ENCODE data around the gene LDAH.
"Not testable (repeated sequence)": the region's sequence is repeated elsewhere in the genome, so short reads cannot be mapped to it uniquely, and the experiment has no call there.

Gene LDAH

DNA sequence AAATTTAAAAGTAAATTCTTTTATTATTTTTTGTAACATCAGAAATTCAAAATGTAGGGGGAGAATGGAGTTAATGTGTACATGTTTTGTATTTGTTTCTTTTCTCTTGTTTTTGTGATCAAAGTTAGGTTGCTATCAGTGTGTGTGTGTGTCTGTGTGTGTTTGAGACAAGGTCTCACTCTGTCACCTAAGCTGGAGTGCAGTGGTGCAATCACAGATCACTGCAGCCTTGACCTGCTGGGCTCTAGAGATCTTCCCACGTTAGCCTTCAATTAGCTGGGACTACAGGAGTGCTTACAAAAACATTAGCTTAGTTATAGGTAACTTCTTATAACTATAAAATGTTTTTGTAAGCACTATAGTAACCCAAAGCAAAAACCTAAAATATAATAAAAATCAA is 105.3 kb downstream of the LDAH start:
- no peak for DNase-seq

GRCh38 chr2:20716164-20716563 is 106.7 kb downstream of the LDAH start:
- DNase-seq, result not testable (repeated sequence)

DNA sequence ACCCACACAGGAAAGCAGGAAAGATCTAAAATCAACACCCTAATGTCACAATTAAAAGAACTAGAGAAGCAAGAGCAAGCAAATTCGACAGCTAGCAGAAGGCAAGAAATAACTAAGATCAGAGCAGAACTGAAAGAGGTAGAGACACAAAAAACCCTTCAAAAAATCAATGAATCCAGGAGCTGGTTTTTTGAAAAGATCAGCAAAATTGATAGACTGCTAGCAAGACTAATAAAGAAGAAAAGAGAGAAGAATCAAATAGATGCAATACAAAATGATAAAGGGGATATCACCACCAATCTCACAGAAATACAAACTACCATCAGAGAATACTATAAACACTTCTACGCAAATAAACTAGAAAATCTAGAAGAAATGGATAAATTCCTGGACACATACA is 108.5 kb downstream of the LDAH start:
- not testable (repeated sequence) for DNase-seq

- DNase-seq, result not testable (repeated sequence)
These were observed 109.3 kb downstream of the LDAH start for GRCh38 chr2:20713585-20713984.

DNA sequence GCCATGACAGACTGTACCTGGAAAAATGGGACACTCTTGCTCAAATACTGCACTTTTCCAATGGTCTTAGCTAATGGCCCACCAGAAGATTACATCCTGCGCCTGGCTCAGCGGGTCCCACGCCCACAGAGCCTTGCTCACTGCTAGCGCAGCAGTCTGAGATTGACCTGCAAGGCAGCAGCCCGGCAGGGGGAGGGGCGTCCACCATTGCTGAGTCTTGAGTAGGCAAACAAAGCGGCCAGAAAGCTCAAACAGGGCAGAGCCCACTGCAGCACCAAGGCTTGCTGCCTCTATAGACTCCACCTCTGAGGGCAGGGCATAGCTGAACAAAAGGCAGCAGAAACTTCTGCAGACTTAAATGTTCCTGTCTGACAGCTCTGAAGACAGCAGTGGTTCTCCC is 111.3 kb downstream of the LDAH start:
- DNase-seq, result not testable (repeated sequence)

DNA sequence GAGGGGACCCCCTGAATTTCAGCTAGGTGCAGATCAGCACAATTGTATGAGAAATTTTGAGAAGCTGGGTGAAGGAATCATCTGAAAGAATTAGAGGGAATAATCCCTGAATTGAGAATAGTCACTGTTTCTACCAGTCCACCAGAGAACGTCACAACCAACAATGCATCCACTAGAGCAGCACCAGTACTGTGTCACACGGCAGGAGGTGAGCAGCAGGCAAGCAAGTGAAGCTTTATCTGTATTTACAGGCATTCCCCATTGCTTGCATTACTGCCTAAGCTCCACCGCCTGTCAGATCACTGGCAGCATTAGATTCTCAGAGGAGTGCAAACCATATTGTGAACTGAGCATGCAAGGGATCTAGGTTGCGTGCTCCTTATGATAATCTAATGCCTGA is 115.3 kb downstream of the LDAH start:
- no peak for DNase-seq

- no peak for DNase-seq
These were observed 116.1 kb downstream of the LDAH start for GRCh38 chr2:20706786-20707185.

- no peak for DNase-seq
These were observed 116.7 kb downstream of the LDAH start for GRCh38 chr2:20706217-20706616.

- no peak for DNase-seq
These were observed 118.0 kb downstream of the LDAH start for GRCh38 chr2:20704886-20705285.

DNA sequence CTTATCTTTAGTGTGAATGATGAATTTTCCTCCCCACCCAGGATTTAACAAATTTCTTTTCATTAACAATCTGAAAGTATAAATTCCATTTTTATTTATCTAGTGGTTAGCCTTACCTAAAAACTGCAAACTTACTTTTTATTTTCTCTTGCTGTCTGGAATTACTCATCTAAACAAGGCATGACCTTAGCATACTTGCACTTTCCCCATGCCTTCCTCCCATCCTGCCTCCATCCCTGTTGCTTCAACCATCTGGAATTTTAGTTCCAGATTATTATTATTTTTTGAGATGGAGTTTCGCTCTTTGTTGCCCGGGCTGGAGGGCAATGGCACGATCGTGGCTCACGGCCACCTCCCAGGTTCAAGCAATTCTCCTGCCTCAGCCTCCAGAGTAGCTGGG is 120.3 kb downstream of the LDAH start:
- DNase-seq, result no peak

GRCh38 chr2:20698916-20699613 is 123.8 kb downstream of the LDAH start:
- no peak for DNase-seq

- no peak for DNase-seq
These were observed 125.5 kb downstream of the LDAH start for GRCh38 chr2:20697322-20697934.

GRCh38 chr2:20696366-20696765 is 126.5 kb downstream of the LDAH start:
- DNase-seq, result no peak

GRCh38 chr2:20693317-20693716 is 129.6 kb downstream of the LDAH start:
- no peak for DNase-seq

- DNase-seq, result no peak
These were observed 130.8 kb downstream of the LDAH start for GRCh38 chr2:20692081-20692480.

GRCh38 chr2:20691076-20691734 is 131.7 kb downstream of the LDAH start:
- no peak for DNase-seq

DNA sequence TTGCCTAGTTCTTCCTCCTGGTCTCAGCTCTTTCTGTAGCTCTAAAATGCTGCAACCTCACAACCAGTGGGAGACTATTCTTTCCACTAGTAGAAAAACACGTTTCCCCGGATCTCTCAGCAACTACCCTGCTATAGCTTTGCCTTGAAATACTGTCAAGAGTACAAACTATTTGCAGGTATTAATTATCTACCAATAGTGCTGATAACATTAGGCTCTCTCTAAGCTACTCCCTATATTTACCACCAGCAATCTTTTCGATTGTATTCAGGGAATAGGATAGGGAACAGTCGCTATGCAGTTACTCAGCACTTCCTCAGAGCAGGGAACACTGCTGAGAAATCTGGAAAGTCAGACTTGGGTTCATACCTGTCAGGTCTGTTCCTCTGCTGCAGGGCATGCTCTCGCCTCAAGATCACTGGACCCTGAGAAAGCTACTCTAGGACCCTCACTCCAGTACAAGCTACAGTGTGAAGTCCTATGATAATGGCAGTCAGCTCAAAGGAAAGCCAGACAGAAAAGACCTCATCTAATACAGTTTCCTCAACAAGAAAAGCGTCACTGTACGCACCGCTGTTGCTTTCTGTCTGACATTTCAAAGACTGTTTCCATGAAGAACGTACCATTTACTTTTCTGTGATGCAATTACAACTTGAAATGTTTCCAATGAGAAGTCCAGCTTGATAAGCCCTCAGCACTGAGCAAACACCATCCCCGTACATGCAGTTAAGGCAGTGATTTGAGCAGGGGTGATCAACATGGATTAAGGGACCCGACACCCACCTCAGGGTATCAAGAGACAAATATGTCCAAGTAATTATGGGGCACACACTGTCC is 133.3 kb downstream of the LDAH start:
- DNase-seq, result no peak

GRCh38 chr2:20687260-20687832 is 135.6 kb downstream of the LDAH start:
- no peak for DNase-seq

GRCh38 chr2:20684581-20685063 is 138.3 kb downstream of the LDAH start:
- no peak for DNase-seq

GRCh38 chr2:20682167-20682920 is 140.6 kb downstream of the LDAH start:
- peak; percentile 16 for DNase-seq

- DNase-seq, result no peak
These were observed 142.0 kb downstream of the LDAH start for GRCh38 chr2:20680744-20681375.

- DNase-seq, result no peak
These were observed 144.1 kb downstream of the LDAH start for GRCh38 chr2:20678780-20679179.

Measured in fibroblast of skin of right quadriceps (primary cell).